Keratinocyte (primary cell): ENCODE results near the gene KCTD1.

ENCODE experiments used
- CTCF ChIP-seq, 3 experiments: IDR thresholded peaks in 1 of 3; conservative IDR thresholded peaks in 1 of 3; optimal IDR thresholded peaks in 1 of 3; 2 replicates in 2 of 3; 3 replicates in 1 of 3; pipeline versions ENCODE3 to v1.5.1; 2011; ENCODE audit warnings: low read length in 3 of 3, mild to moderate bottlenecking in 3 of 3, moderate library complexity in 2 of 3, control low read depth in 1 of 3, inconsistent platforms in 1 of 3; ENCODE audit not compliant: insufficient read depth in 2 of 3; ENCODE audit errors: extremely low read depth in 1 of 3
- EZH2 ChIP-seq: IDR thresholded peaks from one replicate; pipeline ENCODE4 v1.6.1; 2012; ENCODE audit warnings: inconsistent platforms, mild to moderate bottlenecking, low read length, moderate library complexity

GRCh38 chr18:26454192-26454591, 94.2 kb downstream of the KCTD1 start:
- TF ChIP-seq CTCF (optimal IDR thresholded peaks at IDR 0.05 in 1 of 3, IDR thresholded peaks at IDR 0.05 in 1 of 3, conservative IDR thresholded peaks at IDR 0.05 in 1 of 3; ENCODE audit: extremely low read depth in 1 of 3, insufficient read depth in 2 of 3, low read length in 3 of 3), result no peak
- no peak for TF ChIP-seq EZH2
